HEK293 (cell line): ENCODE measurements around the gene ARHGAP15.
A peak's percentile ranks its signal among the peaks of the same experiment; 100 is the strongest.

Source experiments
- CTCF ChIA-PET: fragments of 350-600 bp; formaldehyde crosslinking; extraction: SDS; loops from one replicate; lab custom pipeline; 2021; ENCODE audit warnings: antibody characterized with exemption; lab: Yijun Ruan, JAX
- POLR2A ChIA-PET: fragments of 300-600 bp; formaldehyde crosslinking; extraction: SDS; loops from one replicate; lab custom pipeline; 2020; ENCODE audit warnings: antibody characterized with exemption, inconsistent platforms; lab: Yijun Ruan, JAX
- H3K27ac ChIP-seq: fragments of 200-500 bp; sonication (Bioruptor generic); 2 replicates; pipeline ENCODE4 v1.5.1; 2014; ENCODE audit warnings: low read depth, low read length, control low read depth, inconsistent platforms; ENCODE audit errors: extremely low read depth
- H3K36me3 ChIP-seq, 2 experiments: fragments of 200-500 bp in 1 of 2; sonication (Bioruptor generic) in 1 of 2; 1 replicate in 1 of 2; 2 replicates in 1 of 2; pipeline ENCODE4 v1.5.1; 2014 to 2017; ENCODE audit warnings: inconsistent platforms in 2 of 2, low read length in 2 of 2; ENCODE audit not compliant: control insufficient read depth in 2 of 2, insufficient read depth in 1 of 2
- H3K4me1 ChIP-seq: fragments of 200-500 bp; sonication (Bioruptor generic); 2 replicates; pipeline ENCODE4 v1.5.1; 2014; ENCODE audit warnings: mild to moderate bottlenecking, low read length, inconsistent platforms; ENCODE audit not compliant: control insufficient read depth, insufficient read depth
- H3K4me3 ChIP-seq: 2 replicates; pipeline ENCODE4 v1.5.1; 2011; ENCODE audit warnings: low read depth, mild to moderate bottlenecking, control low read depth, low read length, moderate library complexity
- H3K9me3 ChIP-seq: fragments of 200-500 bp; sonication (Bioruptor generic); 2 replicates; pipeline ENCODE4 v1.5.1; 2014; ENCODE audit warnings: low read depth, low read length, inconsistent platforms; ENCODE audit not compliant: control insufficient read depth, insufficient read depth
- HOXD13 ChIP-seq: sonication (generic); formaldehyde crosslinking; IDR thresholded peaks from 2 replicates; pipeline ENCODE4 v1.8.0; 2022; ENCODE audit warnings: missing genetic modification reagents, borderline replicate concordance
- KLF8 ChIP-seq: fragments of 450-650 bp; formaldehyde crosslinking; IDR thresholded peaks from 2 replicates; pipeline ENCODE4 v1.5.1; 2016; ENCODE audit warnings: missing biosample characterization, missing genetic modification characterization
- OVOL3 ChIP-seq: fragments of 450-650 bp; formaldehyde crosslinking; IDR thresholded peaks from 2 replicates; pipeline ENCODE4 v1.5.1; 2016; ENCODE audit warnings: missing biosample characterization, missing genetic modification characterization
- PRDM4 ChIP-seq: fragments of 450-650 bp; formaldehyde crosslinking; IDR thresholded peaks from 2 replicates; pipeline ENCODE4 v1.5.1; 2017; ENCODE audit warnings: missing biosample characterization, missing genetic modification characterization
- PRDM6 ChIP-seq: fragments of 450-650 bp; formaldehyde crosslinking; IDR thresholded peaks from 2 replicates; pipeline ENCODE4 v1.5.1; 2017; ENCODE audit warnings: missing biosample characterization, missing genetic modification characterization
- ZBTB8A ChIP-seq: fragments of 450-650 bp; formaldehyde crosslinking; IDR thresholded peaks from 2 replicates; pipeline ENCODE4 v1.5.1; 2016; ENCODE audit warnings: missing biosample characterization, missing genetic modification characterization
- ZNF175 ChIP-seq: fragments of 450-650 bp; formaldehyde crosslinking; IDR thresholded peaks from 2 replicates; pipeline ENCODE4 v1.5.1; 2016; ENCODE audit warnings: missing biosample characterization, missing genetic modification characterization
- ZNF184 ChIP-seq: fragments of 450-650 bp; IDR thresholded peaks from 2 replicates; pipeline ENCODE4 v1.5.1; 2018; ENCODE audit warnings: missing biosample characterization, mild to moderate bottlenecking, missing genetic modification characterization
- ZNF26 ChIP-seq: fragments of 450-650 bp; formaldehyde crosslinking; IDR thresholded peaks from 2 replicates; pipeline ENCODE4 v1.5.1; 2016; ENCODE audit warnings: missing biosample characterization, missing genetic modification characterization
- ZNF335 ChIP-seq: fragments of 450-650 bp; formaldehyde crosslinking; conservative IDR thresholded peaks from 2 replicates; pipeline ENCODE4 v1.5.1; 2016; ENCODE audit warnings: missing biosample characterization, missing genetic modification characterization
- ZNF362 ChIP-seq: fragments of 450-650 bp; formaldehyde crosslinking; IDR thresholded peaks from 2 replicates; pipeline ENCODE4 v1.5.1; 2016; ENCODE audit warnings: missing biosample characterization, missing genetic modification characterization
- ZNF449 ChIP-seq: fragments of 450-650 bp; formaldehyde crosslinking; IDR thresholded peaks from 2 replicates; pipeline ENCODE4 v1.5.1; 2017; ENCODE audit warnings: missing biosample characterization, mild to moderate bottlenecking, missing genetic modification characterization, moderate library complexity
- ZNF549 ChIP-seq: fragments of 450-650 bp; IDR thresholded peaks from 2 replicates; pipeline ENCODE4 v1.5.1; 2018; ENCODE audit warnings: missing biosample characterization, missing genetic modification characterization, mild to moderate bottlenecking, inconsistent platforms, moderate library complexity
- ZNF571 ChIP-seq: fragments of 450-650 bp; formaldehyde crosslinking; IDR thresholded peaks from 2 replicates; pipeline ENCODE4 v1.5.0; 2017; ENCODE audit warnings: missing biosample characterization, missing genetic modification characterization
- ZNF621 ChIP-seq: fragments of 450-650 bp; formaldehyde crosslinking; IDR thresholded peaks from 2 replicates; pipeline ENCODE4 v1.5.1; 2017; ENCODE audit warnings: missing biosample characterization, missing genetic modification characterization
- ZNF658 ChIP-seq: fragments of 450-650 bp; formaldehyde crosslinking; IDR thresholded peaks from 2 replicates; pipeline ENCODE4; 2016; ENCODE audit warnings: missing biosample characterization, missing genetic modification characterization
- ZNF677 ChIP-seq: fragments of 450-650 bp; IDR thresholded peaks from 2 replicates; pipeline ENCODE4 v1.5.0; 2018; ENCODE audit warnings: missing biosample characterization, mild to moderate bottlenecking, missing genetic modification characterization, moderate library complexity
- ZNF792 ChIP-seq: fragments of 450-650 bp; formaldehyde crosslinking; IDR thresholded peaks from 2 replicates; pipeline ENCODE4 v1.5.1; 2016; ENCODE audit warnings: missing biosample characterization, missing genetic modification characterization
- ZXDB ChIP-seq: fragments of 450-650 bp; formaldehyde crosslinking; IDR thresholded peaks from 2 replicates; pipeline ENCODE4 v1.5.1; 2016; ENCODE audit warnings: missing biosample characterization, missing genetic modification characterization

ARHGAP15 gene

GRCh38 chr2:143158098-143158497 lies 28.9 kb downstream of the ARHGAP15 start (continued):
- no peak for TF ChIP-seq ZNF362
- TF ChIP-seq ZNF677 (tag by site-specific recombination), result no peak
- no peak for TF ChIP-seq ZNF571 (tag by site-specific recombination)
- TF ChIP-seq ZNF658 (tag by site-specific recombination), result no peak
- TF ChIP-seq HOXD13 (CRISPR knock-in tag), result no peak

GRCh38 chr2:143158551-143159485 lies 29.6 kb downstream of the ARHGAP15 start:
- H3K9me3 ChIP-seq, result no peaks in the 10 kb centered on the region
- POLR2A ChIA-PET, result no interaction called here

More at GRCh38 chr2:143158551-143159485, 29.6 kb downstream of the ARHGAP15 start:
- Histone ChIP-seq H3K4me3 (no peak overlapping the region), H3K27ac (no peak overlapping the region), H3K36me3 (no peaks in the 10 kb centered on the region), H3K4me1 (peaks cover 17% of the 10 kb centered on the region)
- no peak for TF ChIP-seq ZNF26
- TF ChIP-seq ZXDB (tag by site-specific recombination), result no peak
- TF ChIP-seq OVOL3, result no peak
- peak; percentile 55 for TF ChIP-seq ZBTB8A
- TF ChIP-seq ZNF549, result no peak
- no peak for TF ChIP-seq PRDM4 (tag by site-specific recombination)
- no peak for TF ChIP-seq ZNF621 (tag by site-specific recombination)
- TF ChIP-seq PRDM6, result peak; percentile 13; the same call in 1 of the 2 replicates
- TF ChIP-seq KLF8 (tag by site-specific recombination), result no peak
- TF ChIP-seq ZNF449 (tag by site-specific recombination), result no peak
- TF ChIP-seq ZNF792 (tag by site-specific recombination), result no peak
- TF ChIP-seq ZNF184, result no peak
- TF ChIP-seq ZNF335 (tag by site-specific recombination), result 0 out of 2 replicates have a peak, but pooled peaks have one; percentile 31
- TF ChIP-seq ZNF175 (tag by site-specific recombination), result no peak
- CTCF ChIA-PET, result interaction anchor here (0.9 to 1.6 kb wide), 2 partner anchors 47 to 101 kb away, joined by 3 read pairs; no protein-coding TSS in a partner anchor
